Measurements from ENCODE around the gene OGFOD2.

- no peak for TF ChIP-seq ZFP30 (CRISPR knock-in tag; IDR thresholded peaks at IDR 0.05)
- no peak for TF ChIP-seq ZFP3 (CRISPR knock-in tag; IDR thresholded peaks at IDR 0.05)
- no peak for TF ChIP-seq PPARA (CRISPR knock-in tag; IDR thresholded peaks at IDR 0.05; ENCODE audit: borderline replicate concordance)
- TF ChIP-seq CREB5 (CRISPR knock-in tag; IDR thresholded peaks at IDR 0.05; ENCODE audit: low read depth), result no peak
- TF ChIP-seq ARNTL (CRISPR knock-in tag; IDR thresholded peaks at IDR 0.05; ENCODE audit: borderline replicate concordance, low read depth), result no peak
- no peak for TF ChIP-seq ISL1 (CRISPR knock-in tag; IDR thresholded peaks at IDR 0.05)
- no peak for TF ChIP-seq ZNF70 (CRISPR knock-in tag; IDR thresholded peaks at IDR 0.05)
- no peak for TF ChIP-seq TOX (CRISPR knock-in tag; IDR thresholded peaks at IDR 0.05; ENCODE audit: borderline replicate concordance)
These were observed 38.4 kb downstream of the OGFOD2 start for GRCh38 chr12:123013185-123014095.
